ENCODE results near the gene GTF2F2. TPM values are rescaled to one million over a fixed set of nuclear protein-coding genes. Genes with fewer than 3 reads are reported as not detected.

Gene GTF2F2
- total and polyA plus RNA-seq, 9 of the 15 experiments (the other 6 are each of a cell fraction or from before 2014, with no cell fraction given) = 19.7 to 44.8 (median 32.4) TPM

DNA sequence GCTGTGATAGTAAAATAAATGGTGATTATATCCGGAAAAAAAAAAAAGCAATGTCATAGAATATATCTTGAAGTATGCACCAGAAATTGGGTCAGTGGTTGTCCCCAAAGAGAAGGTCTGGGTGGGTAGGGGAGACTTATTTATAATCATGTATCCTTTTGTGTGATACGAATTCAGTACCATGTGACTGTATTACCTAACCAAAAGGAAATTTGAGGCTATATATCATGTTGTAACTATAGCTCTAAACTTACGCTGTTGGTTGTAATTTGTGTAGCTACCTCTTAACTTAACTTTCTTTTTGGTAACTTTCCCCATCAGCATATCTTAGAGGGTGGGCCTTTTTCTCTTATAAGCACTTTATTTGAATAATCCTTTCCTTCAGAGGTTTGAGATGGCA lies 105.7 kb downstream of the GTF2F2 start:
- WGBS (ENCODE audit: insufficient coverage, low coverage, missing lambda C conversion rate) = 68% methylated on average over 3 of the region's 3 CpGs
- ATAC-seq (no peak), FAIRE-seq (no peak), DNase-seq (ENCODE audit: extremely low read depth in 1 of 4, low spot score in 3 of 4) (no peak)
- H2AFZ ChIP-seq (ENCODE audit: low read depth, low read length) = no peak overlapping the region
- no peak overlapping the region for H3K9ac ChIP-seq (ENCODE audit: insufficient read depth in 1 of 2, low read depth in 2 of 2, low read length in 2 of 2)
- H3K9me3 ChIP-seq (replicated peaks; ENCODE audit: control insufficient read depth, insufficient read depth, low read depth, low read length) = no peaks in the 10 kb centered on the region
- H3K4me2 ChIP-seq (ENCODE audit: insufficient read depth, low read length) = no peak overlapping the region
- H3K27ac ChIP-seq (ENCODE audit: extremely low read depth, low read depth, low read length) = no peak overlapping the region
- H3K4me1 ChIP-seq (replicated peaks in 1 of 2; ENCODE audit: control insufficient read depth in 2 of 2, insufficient read depth in 2 of 2, low read length in 2 of 2) = no peaks in the 10 kb centered on the region; a peak in 1 of 5 replicates
- no TSS peak for BruUV-seq (replicated peaks)
- H3K4me3 ChIP-seq = no peak overlapping the region
- H3K27me3 ChIP-seq (ENCODE audit: control insufficient read depth in 2 of 2, insufficient read depth in 2 of 2, low read length in 2 of 2) = no peaks in the 10 kb centered on the region
- in situ Hi-C loops (cut with MboI) = no loop called here
- ChIA-PET POLR2A (no interaction called here), CTCF (ENCODE audit: low intra/inter-chr PET ratio) (no interaction called here)
- H3K9me1 ChIP-seq (ENCODE audit: control insufficient read depth, insufficient read depth, low read length) = no peaks in the 10 kb centered on the region
- intact Hi-C loops (cut with micrococcal nuclease) = no loop called here
- H3K36me3 ChIP-seq (ENCODE audit: control insufficient read depth, insufficient read depth, low read length) = no peaks in the 10 kb centered on the region
- no peaks in the 10 kb centered on the region for H3K79me2 ChIP-seq (ENCODE audit: control insufficient read depth, insufficient read depth, low read length)
- TF ChIP-seq CBX5 (IDR thresholded peaks at IDR 0.05; ENCODE audit: borderline replicate concordance, low read depth) (no peak), NRF1 (conservative IDR thresholded peaks at IDR 0.05 in 1 of 2, IDR thresholded peaks at IDR 0.05 in 1 of 2) (no peak), MCM2 (IDR thresholded peaks at IDR 0.05; ENCODE audit: low read depth) (no peak), SREBF2 (CRISPR knock-in tag; IDR thresholded peaks at IDR 0.05) (no peak), TOE1 (IDR thresholded peaks at IDR 0.05; ENCODE audit: borderline replicate concordance) (no peak), TOE1 (CRISPR knock-in tag; IDR thresholded peaks at IDR 0.05; ENCODE audit: borderline replicate concordance, low read depth) (no peak), STAG1 (CRISPR knock-in tag; IDR thresholded peaks at IDR 0.05; ENCODE audit: borderline replicate concordance) (no peak), FOXP1 (CRISPR knock-in tag; IDR thresholded peaks at IDR 0.05) (no peak), TEAD1 (CRISPR knock-in tag; IDR thresholded peaks at IDR 0.05) (no peak), SNIP1 (IDR thresholded peaks at IDR 0.05; ENCODE audit: low read depth) (no peak), POLR2AphosphoS2 (IDR thresholded peaks at IDR 0.05; ENCODE audit: low read length) (no peak), CBFA2T3 (IDR thresholded peaks at IDR 0.05) (no peak), PTBP1 (IDR thresholded peaks at IDR 0.05; ENCODE audit: low read depth, low read length) (no peak), SPI1 (IDR thresholded peaks at IDR 0.05; ENCODE audit: borderline replicate concordance, low read depth, low read length) (no peak), HSF4 (CRISPR knock-in tag; IDR thresholded peaks at IDR 0.05; ENCODE audit: borderline replicate concordance) (no peak)
- H4K20me1 ChIP-seq (replicated peaks; ENCODE audit: control insufficient read depth, insufficient read depth, low read length) = no peaks in the 10 kb centered on the region
